ENCODE data around the gene SPATS2L. TPM values are rescaled to one million over a fixed set of nuclear protein-coding genes. Genes with fewer than 3 reads are reported as not detected.

The SPATS2L gene
- total RNA-seq, 2 experiments from 2014 or later, result 53.9 to 56.7 TPM

DNA sequence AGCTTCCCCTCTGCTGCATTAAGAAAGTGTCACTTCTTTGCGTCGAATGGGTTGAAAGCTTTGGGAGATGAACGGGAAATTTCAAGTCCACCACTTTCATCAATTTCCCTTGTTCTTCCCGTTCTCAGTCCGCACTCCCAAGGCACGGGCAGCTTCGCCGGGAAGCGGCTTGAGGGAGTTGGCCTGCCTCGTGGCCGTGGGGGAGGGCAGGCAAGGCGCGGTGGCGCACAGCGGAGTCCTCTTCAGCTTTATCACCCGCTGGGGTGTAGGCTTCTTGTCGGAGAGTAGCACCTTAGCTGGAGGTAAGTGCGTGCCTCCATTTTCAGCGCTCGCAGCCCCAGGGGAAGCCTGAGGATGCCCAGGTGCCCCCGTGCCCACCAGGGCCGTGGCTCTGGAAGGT is 183.5 kb downstream of the SPATS2L start:
- DNase-seq, result no peak
- H3K4me1 Mint-ChIP-seq, result no peaks in the 10 kb centered on the region
- no peak overlapping the region for H3K4me3 Mint-ChIP-seq
- peaks cover 3% of the 10 kb centered on the region for H3K9me3 Mint-ChIP-seq
- ChIA-PET CTCF (no interaction called here), POLR2A (no interaction called here)
- H3K27me3 Mint-ChIP-seq, result no peaks in the 10 kb centered on the region
- no peak overlapping the region for H3K27ac Mint-ChIP-seq
- peaks cover 45% of the 10 kb centered on the region for H3K36me3 Mint-ChIP-seq (ENCODE audit: low read depth)

DNA sequence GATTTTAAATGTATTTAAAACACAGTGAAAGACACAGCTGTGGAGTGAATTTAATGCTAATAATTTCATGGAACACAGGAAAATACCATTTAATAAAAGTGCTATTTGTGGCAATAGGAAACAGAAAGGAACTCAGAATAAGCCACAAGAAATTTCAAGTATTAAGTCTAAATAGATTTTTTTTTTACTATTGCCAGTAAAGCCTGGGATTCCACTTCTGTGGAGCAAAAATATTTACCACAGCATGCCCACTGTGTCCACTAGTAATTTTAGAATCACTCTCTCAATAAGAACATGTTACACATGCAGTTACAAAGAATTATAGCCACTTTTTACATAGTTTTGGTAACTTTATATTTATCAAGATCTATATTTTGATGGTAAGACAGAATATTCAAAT is 186.2 kb downstream of the SPATS2L start:
- no peak for DNase-seq
- CTCF ChIA-PET, result interaction anchor here (1.0 to 2.5 kb wide), 7 partner anchors 8 to 25 kb away, joined by 3 to 11 read pairs (median 6); partner anchors contain the start of gene KCTD18
- POLR2A ChIA-PET, result interaction anchor here (0.5 kb wide), 1 partner anchor 25 kb away, joined by 3 read pairs; no protein-coding TSS in a partner anchor
- Mint-ChIP-seq H3K36me3 (ENCODE audit: low read depth) (peaks cover 52% of the 10 kb centered on the region), H3K27me3 (no peaks in the 10 kb centered on the region), H3K4me1 (no peaks in the 10 kb centered on the region), H3K9me3 (peaks cover 3% of the 10 kb centered on the region), H3K4me3 (no peak overlapping the region), H3K27ac (no peak overlapping the region)

DNA sequence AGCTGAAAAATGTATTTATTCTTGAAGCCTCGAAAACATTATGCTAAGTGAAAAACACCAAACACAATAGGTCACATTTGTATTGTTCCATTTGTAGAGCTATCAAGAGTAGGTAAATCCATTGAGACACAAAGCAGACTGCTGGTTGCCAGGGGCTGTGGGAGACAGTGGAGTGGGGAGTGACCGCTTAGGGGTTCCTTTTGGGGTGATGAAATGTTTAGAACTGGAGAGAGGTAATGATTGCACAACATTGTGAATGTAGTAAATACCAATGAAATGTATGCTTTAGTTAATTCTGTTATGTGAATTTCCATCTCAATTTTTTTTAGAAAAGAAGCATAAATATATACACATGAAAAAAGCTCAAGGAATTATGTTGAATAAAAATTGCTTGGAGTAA is 187.6 kb downstream of the SPATS2L start:
- POLR2A ChIA-PET, result no interaction called here
- DNase-seq, result no peak
- no peaks in the 10 kb centered on the region for H3K27me3 Mint-ChIP-seq
- CTCF ChIA-PET, result interaction anchor here (0.6 to 2.5 kb wide), 7 partner anchors 9 to 215 kb away, joined by 3 to 11 read pairs (median 6); partner anchors contain the start of gene KCTD18
- no peaks in the 10 kb centered on the region for H3K4me1 Mint-ChIP-seq
- peaks cover 3% of the 10 kb centered on the region for H3K9me3 Mint-ChIP-seq
- H3K27ac Mint-ChIP-seq, result no peak overlapping the region
- no peak overlapping the region for H3K4me3 Mint-ChIP-seq
- peaks cover 57% of the 10 kb centered on the region for H3K36me3 Mint-ChIP-seq (ENCODE audit: low read depth)

DNA sequence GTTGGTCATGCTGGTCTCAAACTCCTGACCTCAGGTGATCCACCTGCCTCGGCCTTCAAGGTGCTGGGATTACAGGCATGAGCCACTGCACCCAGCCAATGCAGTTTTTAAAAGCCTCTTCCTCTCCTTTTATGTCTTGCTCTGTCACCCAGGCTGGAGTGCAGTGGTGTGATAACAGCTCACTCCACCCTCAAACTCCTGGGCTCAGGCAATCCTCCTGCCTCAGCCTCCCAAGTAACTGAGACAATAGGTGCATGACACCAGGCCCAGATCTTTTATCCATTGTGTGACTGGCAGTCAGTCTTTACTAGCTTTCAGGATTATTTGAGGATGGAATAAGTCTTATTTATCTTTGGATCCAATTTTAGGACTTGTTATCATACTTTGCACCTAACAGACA is 190.2 kb downstream of the SPATS2L start:
- Mint-ChIP-seq H3K36me3 (ENCODE audit: low read depth) (peaks cover 43% of the 10 kb centered on the region), H3K9me3 (no peaks in the 10 kb centered on the region), H3K4me3 (no peak overlapping the region), H3K4me1 (no peaks in the 10 kb centered on the region), H3K27me3 (no peaks in the 10 kb centered on the region), H3K27ac (peak overlapping the region; percentile 13)
- DNase-seq, result no peak
- POLR2A ChIA-PET, result no interaction called here
- CTCF ChIA-PET, result interaction anchor here (1.2 kb wide), 1 partner anchor 15 kb away, joined by 3 read pairs; no protein-coding TSS in a partner anchor

DNA sequence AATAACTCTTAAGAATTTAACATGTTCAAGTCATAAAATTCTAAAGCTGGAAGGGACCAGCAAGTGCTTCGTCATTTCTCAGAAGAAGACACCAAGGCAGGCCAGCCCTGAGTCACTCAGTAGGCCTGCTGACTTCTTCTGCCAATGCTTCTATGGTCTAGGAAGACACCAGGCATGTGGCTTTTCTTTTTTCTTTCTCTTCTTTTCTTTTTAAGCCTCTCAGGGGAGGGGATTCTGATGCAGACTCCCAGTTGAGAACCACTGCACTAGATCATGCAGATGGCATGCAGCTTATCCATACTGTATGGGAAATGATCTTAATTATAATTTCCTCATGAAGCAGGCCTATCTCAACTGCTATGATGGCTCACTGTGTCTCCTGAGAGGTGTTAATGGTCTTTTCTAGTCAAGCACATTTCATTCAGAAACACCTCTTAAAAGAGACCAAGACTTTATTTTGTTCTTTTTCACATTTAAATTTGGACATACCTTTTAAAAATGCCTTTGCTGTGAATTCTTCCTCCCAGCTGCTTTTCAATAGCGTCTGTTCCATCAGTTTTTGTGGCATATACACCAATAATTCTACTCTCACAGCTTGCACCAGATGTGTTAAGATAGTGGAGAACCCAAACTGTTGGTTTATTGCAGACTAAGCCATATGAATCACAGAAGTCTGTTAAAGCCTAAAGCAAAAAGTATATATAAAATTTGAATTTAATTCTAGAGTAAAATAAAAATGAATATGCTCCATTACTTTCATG is 192.1 kb downstream of the SPATS2L start:
- CTCF ChIA-PET, result interaction anchor here (0.9 kb wide), 2 partner anchors 9 to 11 kb away, joined by 3 read pairs; no protein-coding TSS in a partner anchor
- Mint-ChIP-seq H3K4me3 (no peak overlapping the region), H3K36me3 (ENCODE audit: low read depth) (peaks cover 43% of the 10 kb centered on the region), H3K4me1 (no peaks in the 10 kb centered on the region), H3K27me3 (no peaks in the 10 kb centered on the region), H3K9me3 (peaks cover 4% of the 10 kb centered on the region), H3K27ac (no peak overlapping the region)
- no peak for DNase-seq
- POLR2A ChIA-PET, result no interaction called here

DNA sequence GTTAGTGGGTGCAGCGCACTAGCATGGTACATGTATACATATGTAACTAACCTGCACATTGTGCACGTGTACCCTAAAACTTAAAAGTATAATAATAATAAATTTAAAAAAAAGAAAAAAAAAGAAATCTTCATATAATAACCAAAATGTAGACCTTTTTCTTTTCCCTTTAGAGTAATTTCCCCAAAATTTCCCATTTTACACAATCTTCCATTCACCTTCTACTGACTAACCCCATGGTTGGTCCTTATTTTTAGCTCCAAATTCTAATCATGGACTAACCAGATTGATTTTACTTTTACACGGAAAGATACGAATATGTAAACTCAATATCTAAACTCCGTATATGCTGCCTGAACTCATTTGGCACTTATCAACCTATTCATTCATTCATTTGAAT is 195.7 kb downstream of the SPATS2L start:
- H3K4me3 Mint-ChIP-seq, result no peak overlapping the region
- ChIA-PET POLR2A (no interaction called here), CTCF (interaction anchor here (1.6 kb wide), 1 partner anchor 9 kb away, joined by 6 read pairs; no protein-coding TSS in a partner anchor)
- H3K36me3 Mint-ChIP-seq (ENCODE audit: low read depth), result peaks cover 39% of the 10 kb centered on the region
- peaks cover 4% of the 10 kb centered on the region for H3K9me3 Mint-ChIP-seq
- H3K4me1 Mint-ChIP-seq, result peaks cover 9% of the 10 kb centered on the region
- no peak for DNase-seq
- no peak overlapping the region for H3K27ac Mint-ChIP-seq
- no peaks in the 10 kb centered on the region for H3K27me3 Mint-ChIP-seq

DNA sequence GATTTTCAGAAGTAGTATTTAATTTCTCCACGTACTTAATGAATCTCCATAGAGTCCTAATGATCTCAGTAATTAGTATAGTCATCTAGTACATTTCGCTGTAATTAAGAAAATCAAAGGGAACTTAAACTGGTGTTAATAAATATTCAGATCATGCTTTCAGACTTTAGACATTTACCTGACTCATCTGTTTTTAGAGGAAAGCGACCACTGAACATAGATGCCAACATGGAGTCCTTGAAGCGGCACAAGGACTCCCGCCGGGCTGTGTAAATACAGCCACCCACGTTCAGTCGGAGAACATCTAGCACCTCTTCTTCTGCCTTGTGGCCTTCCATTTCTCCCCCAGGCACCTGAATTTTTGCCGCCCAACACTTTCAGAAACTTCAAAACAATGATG is 200.2 kb downstream of the SPATS2L start:
- ChIA-PET CTCF (interaction anchor here (1.7 kb wide), 1 partner anchor 19 kb away, joined by 4 read pairs; the partner anchor contains the start of gene SGO2), POLR2A (no interaction called here)

DNA sequence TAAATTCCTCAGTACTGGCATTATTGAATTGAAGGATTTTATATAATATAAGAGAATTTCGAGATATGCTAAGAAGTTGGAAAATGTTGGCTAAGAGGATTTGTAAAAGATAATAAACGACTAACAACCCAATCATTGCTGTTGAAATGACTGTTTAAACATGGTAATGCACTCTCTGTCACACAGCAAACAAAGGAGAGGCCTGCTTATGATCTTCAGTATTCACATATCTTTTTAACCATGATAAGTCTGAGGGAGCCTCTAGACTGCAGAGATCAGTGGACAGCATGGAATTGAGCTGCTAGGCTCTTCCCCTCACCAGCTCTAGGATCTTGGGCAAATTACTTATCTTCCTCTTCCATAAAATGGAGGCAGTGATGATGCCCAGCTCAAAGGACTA is 200.7 kb downstream of the SPATS2L start:
- H3K9me3 Mint-ChIP-seq, result peaks cover 4% of the 10 kb centered on the region
- H3K4me1 Mint-ChIP-seq, result peaks cover 26% of the 10 kb centered on the region
- H3K27ac Mint-ChIP-seq, result no peak overlapping the region
- no peak for DNase-seq
- H3K4me3 Mint-ChIP-seq, result no peak overlapping the region
- CTCF ChIA-PET, result interaction anchor here (0.8 to 1.7 kb wide), 2 partner anchors 8 to 18 kb away, joined by 3 to 4 read pairs; partner anchors contain the start of gene SGO2
- H3K36me3 Mint-ChIP-seq (ENCODE audit: low read depth), result peaks cover 26% of the 10 kb centered on the region
- POLR2A ChIA-PET, result no interaction called here
- no peaks in the 10 kb centered on the region for H3K27me3 Mint-ChIP-seq

More for the DNA sequence above, 200.2 kb downstream of the SPATS2L start:
- H3K9me3 Mint-ChIP-seq, result peaks cover 4% of the 10 kb centered on the region
- peaks cover 26% of the 10 kb centered on the region for H3K4me1 Mint-ChIP-seq
- DNase-seq, result no peak
- no peak overlapping the region for H3K4me3 Mint-ChIP-seq
- H3K27me3 Mint-ChIP-seq, result no peaks in the 10 kb centered on the region
- peaks cover 29% of the 10 kb centered on the region for H3K36me3 Mint-ChIP-seq (ENCODE audit: low read depth)
- H3K27ac Mint-ChIP-seq, result no peak overlapping the region

DNA sequence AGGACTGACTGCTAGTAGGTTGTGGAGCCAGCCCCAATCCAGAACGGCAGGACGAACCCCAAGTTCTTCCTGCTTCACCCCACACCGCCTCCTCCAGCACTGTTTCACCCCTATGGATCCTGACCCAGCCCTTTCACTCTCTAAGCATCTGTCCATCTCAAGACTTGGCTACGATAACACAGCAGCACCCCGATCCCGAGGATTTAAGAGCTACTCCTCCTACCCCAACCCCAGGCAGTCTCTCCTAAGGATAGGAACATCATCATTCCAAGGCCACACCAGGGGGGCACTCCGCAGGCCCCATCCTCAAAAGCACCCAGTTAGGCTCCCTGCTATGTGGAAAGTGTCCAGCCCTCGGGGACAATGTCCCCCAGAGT is 202.7 kb downstream of the SPATS2L start:
- Mint-ChIP-seq H3K27me3 (no peaks in the 10 kb centered on the region), H3K9me3 (no peaks in the 10 kb centered on the region), H3K36me3 (ENCODE audit: low read depth) (peaks cover 13% of the 10 kb centered on the region), H3K4me1 (peaks cover 26% of the 10 kb centered on the region), H3K4me3 (peak overlapping the region; percentile 92), H3K27ac (peak overlapping the region; percentile 91)
- CTCF ChIA-PET, result interaction anchor here (0.5 to 3.3 kb wide), 12 partner anchors 11 to 552 kb away, joined by 3 to 13 read pairs (median 4); partner anchors contain the start of gene SGO2
- DNase-seq, result no peak
- POLR2A ChIA-PET, result no interaction called here

DNA sequence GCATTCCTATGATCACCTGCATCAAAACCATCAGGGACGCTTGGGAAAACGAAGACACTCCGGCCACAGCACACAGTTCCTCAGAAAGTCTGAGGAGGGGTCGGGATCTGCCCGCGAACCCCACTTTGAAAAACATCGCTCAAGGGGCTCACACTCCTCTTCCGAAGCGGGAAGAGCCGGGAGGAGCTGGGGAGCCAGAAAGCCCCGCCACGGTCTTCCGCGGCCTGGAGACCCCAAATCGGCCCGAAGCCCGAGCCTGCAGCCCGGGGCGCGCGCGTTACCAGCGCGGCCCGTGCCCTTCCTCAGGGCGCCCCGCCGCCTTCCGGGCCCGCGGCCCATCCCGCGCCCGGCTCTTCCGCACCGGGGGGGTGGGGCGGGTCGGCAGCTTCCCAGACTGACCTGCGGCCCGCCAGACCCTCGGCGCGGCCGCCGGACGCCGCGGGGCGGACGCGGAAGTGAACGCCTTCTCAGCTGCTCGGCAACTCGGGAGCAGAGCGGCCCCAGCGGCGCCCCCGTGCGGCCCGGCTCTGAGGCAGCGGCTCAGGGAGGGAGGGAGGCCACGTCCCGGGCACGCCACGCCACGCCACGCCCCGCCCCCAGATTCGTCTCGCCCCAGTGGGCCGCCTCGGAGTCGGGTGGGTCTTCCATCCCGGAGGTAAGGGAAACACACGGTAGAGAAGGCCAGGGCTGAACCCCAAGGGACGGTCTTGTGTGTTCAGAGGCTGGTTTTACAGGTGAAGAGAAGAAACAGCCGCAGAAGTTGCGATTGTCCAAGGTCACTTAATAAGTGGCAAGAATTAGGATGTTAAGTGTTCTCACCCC is 203.3 kb downstream of the SPATS2L start, which contains the start of gene KCTD18:
Gene KCTD18 (minus strand): TSS at position 457 of the 822 bp plus-strand sequence. CDS start 3,052 bp downstream, outside the sequence.
- H3K27me3 Mint-ChIP-seq, result no peaks in the 10 kb centered on the region
- ChIA-PET CTCF (interaction anchor here (0.5 to 3.3 kb wide), 12 partner anchors 11 to 551 kb away, joined by 3 to 13 read pairs (median 4); partner anchors contain the start of gene SGO2), POLR2A (no interaction called here)
- peak within 1 kb of the TSS; percentile 92 for H3K4me3 Mint-ChIP-seq
- peak; percentile 91 for DNase-seq
- H3K9me3 Mint-ChIP-seq, result no peaks in the 10 kb centered on the region
- H3K27ac Mint-ChIP-seq, result peak within 1 kb of the TSS; percentile 91
- H3K36me3 Mint-ChIP-seq (ENCODE audit: low read depth), result peaks cover 12% of the 10 kb centered on the region
- peaks cover 31% of the 10 kb centered on the region for H3K4me1 Mint-ChIP-seq

DNA sequence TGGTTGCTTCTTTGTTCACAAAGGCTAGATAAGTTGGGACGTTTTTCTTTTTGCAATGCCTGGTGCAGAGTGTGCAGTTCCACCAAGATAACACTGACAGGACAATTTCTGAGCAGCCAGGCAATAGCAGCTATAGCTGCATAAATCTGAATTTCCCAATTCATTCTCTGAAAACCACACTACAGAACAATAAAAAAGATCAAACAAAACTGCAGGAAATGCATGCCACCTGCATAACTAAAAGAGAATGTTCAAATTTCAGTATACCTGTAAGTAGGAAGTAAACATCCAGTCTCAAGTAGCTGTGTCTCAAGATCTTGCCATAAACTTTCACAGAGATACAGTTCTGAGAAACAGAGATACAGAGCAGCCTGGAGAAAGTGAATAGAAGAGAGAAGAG is 208.7 kb downstream of the SPATS2L start:
- DNase-seq, result no peak
- H3K36me3 Mint-ChIP-seq (ENCODE audit: low read depth), result peaks cover 4% of the 10 kb centered on the region
- CTCF ChIA-PET, result interaction anchor here (1.0 to 1.2 kb wide), 2 partner anchors 13 to 30 kb away, joined by 3 read pairs; no protein-coding TSS in a partner anchor
- H3K4me1 Mint-ChIP-seq, result peaks cover 20% of the 10 kb centered on the region
- peak overlapping the region; percentile 57 for H3K27ac Mint-ChIP-seq
- H3K4me3 Mint-ChIP-seq, result no peak overlapping the region
- no peaks in the 10 kb centered on the region for H3K27me3 Mint-ChIP-seq
- POLR2A ChIA-PET, result no interaction called here
- peaks cover 8% of the 10 kb centered on the region for H3K9me3 Mint-ChIP-seq

DNA sequence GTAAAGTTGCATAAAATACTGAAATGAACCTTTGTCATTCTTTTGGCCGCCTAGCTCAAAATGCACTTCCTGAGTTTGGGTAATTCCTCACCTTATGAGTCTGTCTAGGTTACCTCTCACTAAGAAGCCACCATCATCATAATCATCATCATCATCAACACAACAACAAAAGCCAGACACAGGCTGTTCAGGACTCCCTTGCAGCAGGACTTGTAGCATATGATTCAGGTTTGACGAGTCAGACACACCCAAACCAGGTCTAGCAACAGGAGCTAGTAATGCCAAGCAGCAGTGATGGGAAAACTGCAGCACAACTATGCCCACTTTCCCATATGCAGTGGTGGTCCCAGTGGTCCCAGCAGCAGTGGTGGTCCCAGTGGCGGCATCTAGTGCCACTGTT is 216.7 kb downstream of the SPATS2L start:
- H3K4me3 Mint-ChIP-seq, result no peak overlapping the region
- no peak for DNase-seq
- ChIA-PET CTCF (interaction anchor here (1.2 kb wide), 1 partner anchor 9 kb away, joined by 3 read pairs; no protein-coding TSS in a partner anchor), POLR2A (no interaction called here)
- no peak overlapping the region for H3K27ac Mint-ChIP-seq
- peaks cover 28% of the 10 kb centered on the region for H3K4me1 Mint-ChIP-seq
- H3K27me3 Mint-ChIP-seq, result peaks cover 6% of the 10 kb centered on the region
- H3K36me3 Mint-ChIP-seq (ENCODE audit: low read depth), result peaks cover 6% of the 10 kb centered on the region
- no peaks in the 10 kb centered on the region for H3K9me3 Mint-ChIP-seq

Data from activated CD4-positive, alpha-beta T cell treated with anti-CD3 and anti-CD28 coated beads, Interleukin-2, amount 10 ng/mL, durations not matched to agents 7 days and 5 days (primary cell).